ENCODE results near the gene MUC2.

Gene MUC2

GRCh38 chr11:1087961-1088926, 13.6 kb downstream of the MUC2 start:
- no peak overlapping the region for H3K4me3 ChIP-seq (replicated peaks in 1 of 2; ENCODE audit: low read depth in 2 of 2, low read length in 2 of 2)
- no peak for DNase-seq (ENCODE audit: low read depth in 2 of 2)
- TF ChIP-seq CTCF (IDR thresholded peaks at IDR 0.05; ENCODE audit: low read depth, low read length) = no peak

- TF ChIP-seq CTCF (IDR thresholded peaks at IDR 0.05; ENCODE audit: low read depth, low read length) = no peak
- H3K4me3 ChIP-seq (replicated peaks in 1 of 2; ENCODE audit: low read depth in 2 of 2, low read length in 2 of 2) = no peak overlapping the region
- no peak for DNase-seq (ENCODE audit: low read depth in 2 of 2)
Observed at GRCh38 chr11:1088927-1089737, 14.5 kb downstream of the MUC2 start.

GRCh38 chr11:1089738-1090599, 15.3 kb downstream of the MUC2 start:
- TF ChIP-seq CTCF (IDR thresholded peaks at IDR 0.05; ENCODE audit: low read depth, low read length) = no peak
- H3K4me3 ChIP-seq (replicated peaks in 1 of 2; ENCODE audit: low read depth in 2 of 2, low read length in 2 of 2) = no peak overlapping the region
- no peak for DNase-seq (ENCODE audit: low read depth in 2 of 2)

GRCh38 chr11:1090600-1091331, 16.1 kb downstream of the MUC2 start:
- DNase-seq (ENCODE audit: low read depth in 2 of 2) = no peak
- no peak overlapping the region for H3K4me3 ChIP-seq (replicated peaks in 1 of 2; ENCODE audit: low read depth in 2 of 2, low read length in 2 of 2)
- TF ChIP-seq CTCF (IDR thresholded peaks at IDR 0.05; ENCODE audit: low read depth, low read length) = no peak

- no peak for TF ChIP-seq CTCF (IDR thresholded peaks at IDR 0.05; ENCODE audit: low read depth, low read length)
- no peak overlapping the region for H3K4me3 ChIP-seq (replicated peaks in 1 of 2; ENCODE audit: low read depth in 2 of 2, low read length in 2 of 2)
- no peak for DNase-seq (ENCODE audit: low read depth in 2 of 2)
Observed at GRCh38 chr11:1091332-1092083, 16.8 kb downstream of the MUC2 start.

All from cardiac fibroblast (primary cell).